Left lung (tissue), 10 donors: ENCODE data around the gene DPH2. TPM values are rescaled to one million over a fixed set of nuclear protein-coding genes. Genes with fewer than 3 reads are reported as not detected.

ENCODE experiments used
- ATAC-seq: fragments of 200-7000 bp; cut with Tn5 transposase; one replicate; pipeline ENCODE4 v1.9.1; 2020; ENCODE audit warnings: moderate library complexity
- DNase-seq, 4 donors: peaks; one replicate each; pipeline ENCODE4 v3.0.0-alpha.2; 2013 to 2020
- H3K27ac ChIP-seq, 2 donors: fragments of 200-600 bp; sonication (generic) in 1 of 2; one replicate each; pipeline versions ENCODE4 v1.5.0 to v1.8.0; 2020 to 2021
- H3K27me3 ChIP-seq, 2 donors: fragments of 200-600 bp; sonication (generic) in 1 of 2; one replicate each; pipeline versions ENCODE4 v1.5.0 to v1.8.0; 2020 to 2021
- H3K36me3 ChIP-seq, 2 donors: fragments of 200-600 bp; sonication (generic) in 1 of 2; one replicate each; pipeline versions ENCODE4 v1.5.0 to v1.8.0; 2020 to 2021
- H3K4me1 ChIP-seq, 2 donors: fragments of 200-600 bp; one replicate each; pipeline ENCODE4 v1.8.0; 2021
- H3K4me3 ChIP-seq, 2 donors: fragments of 200-600 bp; sonication (generic) in 1 of 2; one replicate each; pipeline versions ENCODE4 v1.5.0 to v1.8.0; 2020 to 2021; ENCODE audit warnings: mild to moderate bottlenecking in 1 of 2
- H3K9me3 ChIP-seq, 2 donors: fragments of 200-600 bp; sonication (generic) in 1 of 2; one replicate each; pipeline versions ENCODE4 v1.5.0 to v1.8.0; 2020 to 2021
- intact Hi-C, 2 donors: fragments of 100-400 bp; cut with DNase I; formaldehyde crosslinking; loops; one replicate each; pipeline versions ENCODE4 v1.11.2 to v1.14.2; 2022
- polyA plus RNA-seq, 6 donors: library from polyadenylated mRNA; unstranded; fragments of 120-200 nt; gene quantifications; one replicate each; pipeline ENCODE4 v1.2.1, GENCODE V29; 2013; ENCODE audit not compliant: insufficient read length in 6 of 6
- total RNA-seq, 2 donors: library from RNA; stranded (reverse); fragmentation: NEBNext Ultra II Directional; extraction: Animal tissue kit (Norgen Biotek cat#: 25700); gene quantifications; one replicate each; pipeline ENCODE4 v1.2.1, GENCODE V29; 2021
- TF ChIP-seq, protein P1 (sequence below), 2 donors: fragments of 200-600 bp; sonication (generic) in 1 of 2; IDR thresholded peaks; one replicate each; pipeline versions ENCODE4 v1.5.0 to v1.8.0; 2021; ENCODE audit warnings: antibody characterized with exemption in 2 of 2
- donor health status: DM: no; HTN: yes; CAD: no.
- donor health status: DM: no; HTN: no; CAD: no.

DPH2 gene
- total and polyA plus RNA-seq, 8 donors: 13.5 to 24.8 (median 18.9) TPM

DNA sequence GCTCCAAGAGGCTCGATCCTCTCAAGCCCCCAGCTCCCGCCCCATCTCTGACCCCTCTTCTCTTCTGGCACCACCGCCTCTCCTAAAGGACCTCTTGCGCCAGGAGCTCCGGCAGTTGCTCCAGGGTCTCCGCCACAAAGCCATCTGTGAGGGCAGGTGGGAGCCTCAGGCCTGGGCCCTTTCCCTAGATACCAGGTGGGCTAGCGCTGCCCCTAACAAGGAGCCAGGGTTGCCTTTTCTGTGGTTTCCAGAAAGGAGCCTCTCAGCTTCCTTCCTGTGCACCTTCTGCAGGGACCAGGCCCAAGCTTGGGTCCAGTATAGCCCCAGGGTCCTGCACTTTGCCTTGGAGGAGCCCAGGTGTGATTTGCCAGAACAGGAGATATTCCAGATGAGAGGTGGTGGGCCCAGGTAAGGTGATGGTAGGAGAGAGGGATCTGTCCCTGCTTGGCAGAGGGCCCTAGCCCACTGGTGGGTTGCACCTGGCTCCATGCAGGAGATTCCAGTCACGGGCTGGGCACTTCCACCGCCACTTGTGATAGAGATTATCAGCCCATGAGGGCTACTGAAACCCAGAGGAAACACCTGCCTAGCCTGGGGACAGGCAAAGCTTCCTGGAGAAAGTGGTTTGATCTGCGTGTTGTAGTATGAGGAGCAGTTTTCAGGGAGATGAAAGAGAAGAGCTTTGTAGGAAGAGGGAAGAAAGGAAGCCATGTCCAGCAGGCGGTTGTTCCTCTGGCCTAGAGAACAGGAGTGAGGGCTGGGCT lies 22.6 kb downstream of the DPH2 start:
- H3K27me3 ChIP-seq: no peaks in the 10 kb centered on the region
- DNase-seq (peak in 1 of 4 donors; percentile 50), ATAC-seq (no peak)
- peak overlapping the region; percentile 28 to 71 for H3K27ac ChIP-seq
- peaks cover 7 to 22% of the 10 kb centered on the region in 2 donors for H3K4me1 ChIP-seq
- intact Hi-C loops: no loop called here
- H3K36me3 ChIP-seq: no peaks in the 10 kb centered on the region
- no peaks in the 10 kb centered on the region for H3K9me3 ChIP-seq
- peak overlapping the region; percentile 68 to 82 for H3K4me3 ChIP-seq
- TF ChIP-seq, protein P1, sequence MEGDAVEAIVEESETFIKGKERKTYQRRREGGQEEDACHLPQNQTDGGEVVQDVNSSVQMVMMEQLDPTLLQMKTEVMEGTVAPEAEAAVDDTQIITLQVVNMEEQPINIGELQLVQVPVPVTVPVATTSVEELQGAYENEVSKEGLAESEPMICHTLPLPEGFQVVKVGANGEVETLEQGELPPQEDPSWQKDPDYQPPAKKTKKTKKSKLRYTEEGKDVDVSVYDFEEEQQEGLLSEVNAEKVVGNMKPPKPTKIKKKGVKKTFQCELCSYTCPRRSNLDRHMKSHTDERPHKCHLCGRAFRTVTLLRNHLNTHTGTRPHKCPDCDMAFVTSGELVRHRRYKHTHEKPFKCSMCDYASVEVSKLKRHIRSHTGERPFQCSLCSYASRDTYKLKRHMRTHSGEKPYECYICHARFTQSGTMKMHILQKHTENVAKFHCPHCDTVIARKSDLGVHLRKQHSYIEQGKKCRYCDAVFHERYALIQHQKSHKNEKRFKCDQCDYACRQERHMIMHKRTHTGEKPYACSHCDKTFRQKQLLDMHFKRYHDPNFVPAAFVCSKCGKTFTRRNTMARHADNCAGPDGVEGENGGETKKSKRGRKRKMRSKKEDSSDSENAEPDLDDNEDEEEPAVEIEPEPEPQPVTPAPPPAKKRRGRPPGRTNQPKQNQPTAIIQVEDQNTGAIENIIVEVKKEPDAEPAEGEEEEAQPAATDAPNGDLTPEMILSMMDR (IDR thresholded peaks at IDR 0.05): no peak

DNA sequence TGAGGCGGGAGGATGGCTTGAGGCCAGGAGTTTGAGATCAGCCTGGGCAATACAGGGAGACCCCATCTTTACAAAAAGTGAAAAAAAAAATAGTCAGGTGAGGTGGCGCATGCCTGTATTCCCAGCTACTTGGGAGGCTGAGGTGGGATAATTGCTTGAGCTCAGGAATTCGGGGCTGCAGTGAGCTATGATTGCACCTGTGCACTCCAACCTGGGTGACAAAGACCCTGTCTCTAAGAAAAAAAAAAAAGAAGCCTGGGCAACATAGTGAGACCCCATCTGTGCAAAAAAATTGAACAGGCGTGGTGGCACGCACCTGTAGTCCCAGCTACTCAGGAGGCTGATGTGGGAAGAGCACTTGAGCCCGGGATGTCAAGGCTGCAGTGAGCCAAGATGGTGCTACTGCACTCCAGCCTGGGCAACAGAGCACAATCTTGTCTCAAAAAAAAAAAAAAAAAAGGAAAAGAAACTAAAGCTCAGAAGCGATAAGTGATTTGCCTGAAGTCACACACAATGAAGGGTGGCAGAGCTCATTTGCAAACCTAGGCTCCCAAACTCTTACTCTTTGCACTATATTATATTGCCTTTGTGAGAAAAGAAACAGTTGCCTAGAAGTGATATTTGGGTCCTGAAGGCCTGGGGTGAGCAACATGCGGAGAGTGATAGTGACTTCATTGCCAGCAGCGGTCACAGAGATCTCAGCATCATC lies 23.6 kb downstream of the DPH2 start:
- Histone ChIP-seq H3K9me3 (no peaks in the 10 kb centered on the region), H3K4me1 (peaks cover 7 to 22% of the 10 kb centered on the region in 2 donors), H3K4me3 (no peak overlapping the region), H3K36me3 (no peaks in the 10 kb centered on the region), H3K27me3 (no peaks in the 10 kb centered on the region), H3K27ac (no peak overlapping the region)
- intact Hi-C loops: no loop called here
- TF ChIP-seq, protein P1 (IDR thresholded peaks at IDR 0.05): no peak
- DNase-seq (peak in 1 of 4 donors; percentile 5), ATAC-seq (no peak)

DNA sequence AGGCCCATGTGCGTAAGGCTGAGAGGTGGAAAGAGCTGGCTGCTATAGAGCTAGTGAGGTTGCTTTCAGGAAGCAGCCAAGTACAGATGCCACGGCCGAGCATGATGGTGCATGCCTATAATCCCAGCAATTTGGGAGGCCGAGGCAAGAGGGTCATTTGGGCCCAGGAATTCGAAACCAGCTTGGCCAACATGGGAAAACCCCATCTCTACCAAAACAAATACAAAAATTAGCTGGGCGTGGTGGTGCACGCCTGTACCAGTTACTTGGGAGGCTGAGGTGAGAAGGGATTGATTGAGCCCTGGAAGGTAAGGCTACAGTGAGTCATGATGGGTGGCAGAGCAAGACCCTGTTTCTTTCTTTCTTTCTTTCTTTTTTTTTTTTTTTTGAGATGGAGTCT lies 24.3 kb downstream of the DPH2 start:
- intact Hi-C loops: no loop called here
- Histone ChIP-seq H3K4me3 (no peak overlapping the region), H3K27me3 (no peaks in the 10 kb centered on the region), H3K9me3 (no peaks in the 10 kb centered on the region), H3K4me1 (peaks cover 7 to 22% of the 10 kb centered on the region in 2 donors), H3K27ac (no peak overlapping the region), H3K36me3 (no peaks in the 10 kb centered on the region)
- DNase-seq: peak in 1 of 4 donors; percentile 15
- ATAC-seq: no peak
- TF ChIP-seq, protein P1 (IDR thresholded peaks at IDR 0.05): no peak

DNA sequence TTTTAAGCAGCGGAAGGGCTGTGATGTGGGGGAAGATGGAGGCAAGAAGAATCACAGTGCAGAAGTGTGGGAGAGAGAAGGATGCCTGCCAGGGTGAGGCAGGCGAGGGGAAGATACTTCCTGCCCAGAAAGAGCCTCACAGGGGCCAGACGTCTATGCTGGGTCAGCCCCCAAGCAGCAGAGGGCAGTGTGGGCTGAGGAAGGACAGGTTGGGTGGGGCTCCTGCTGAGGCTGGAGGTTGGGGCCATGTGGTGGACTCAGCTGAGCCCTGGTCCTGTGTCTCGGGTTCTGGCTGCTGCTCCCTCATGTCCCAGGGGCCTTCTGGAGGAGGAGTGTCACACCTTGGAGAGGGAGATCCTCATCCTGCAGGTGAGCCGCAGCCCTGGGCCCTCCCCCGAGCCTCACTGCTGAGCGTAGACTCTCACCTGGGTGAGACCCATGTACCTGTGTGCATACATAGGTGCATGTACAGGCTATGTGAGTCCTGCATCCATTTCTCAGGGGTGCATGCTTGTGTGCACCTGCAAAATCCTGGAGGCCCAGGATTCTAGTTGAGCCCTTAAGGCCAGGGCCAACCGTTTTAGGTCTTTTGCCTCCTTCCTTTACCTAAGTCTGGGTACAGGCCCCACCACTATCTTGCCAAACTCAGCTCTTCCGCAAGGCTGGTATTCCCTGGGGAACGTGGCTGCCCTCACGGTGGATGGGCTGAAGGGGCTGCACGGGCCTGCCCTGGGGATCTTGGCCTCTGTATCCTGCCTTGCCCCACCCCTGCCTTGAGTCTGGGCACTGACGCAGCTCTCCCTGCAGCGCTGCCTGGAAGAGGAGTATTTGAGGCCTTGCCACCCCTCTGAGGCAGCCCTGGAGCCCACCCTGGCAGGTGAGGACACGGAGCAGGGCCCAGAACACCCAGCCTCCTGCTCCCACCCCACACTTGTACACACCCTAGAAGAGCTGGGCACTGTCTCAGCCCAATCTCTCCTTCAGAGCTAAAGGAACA lies 25.3 kb downstream of the DPH2 start:
- Histone ChIP-seq H3K9me3 (no peaks in the 10 kb centered on the region), H3K36me3 (no peaks in the 10 kb centered on the region), H3K27ac (no peak overlapping the region), H3K4me3 (no peak overlapping the region), H3K27me3 (no peaks in the 10 kb centered on the region), H3K4me1 (peaks cover 7 to 22% of the 10 kb centered on the region in 2 donors)
- TF ChIP-seq, protein P1 (IDR thresholded peaks at IDR 0.05): no peak
- DNase-seq (peak in 1 of 4 donors; percentile 59), ATAC-seq (no peak)
- intact Hi-C loops: no loop called here
